HG03103 (cell line): ENCODE results near the gene MYOZ2.

Experiments
- ATAC-seq: cut with Tn5 transposase; IDR thresholded peaks from one replicate; pipeline ENCODE4 v1.9.1; 2021; ENCODE audit warnings: low read depth; ENCODE audit not compliant: unreplicated experiment

MYOZ2 gene

GRCh38 chr4:119233191-119233590 is 97.6 kb downstream of the MYOZ2 start:
- no peak for ATAC-seq

GRCh38 chr4:119233750-119234149 is 98.1 kb downstream of the MYOZ2 start:
- ATAC-seq: no peak

- no peak for ATAC-seq
Observed at GRCh38 chr4:119237201-119237600, 101.6 kb downstream of the MYOZ2 start.
